Activated naive CD8-positive, alpha-beta T cell (primary cell): ENCODE results near the gene FMO4.
"Not testable (repeated sequence)": the region's sequence is repeated elsewhere in the genome, so short reads cannot be mapped to it uniquely, and the experiment has no call there.

Experiments used
- H3K27ac Mint-ChIP-seq: one replicate; pipeline ENCODE4 v1.8.0; 2021; ENCODE audit warnings: mixed read lengths
- H3K27me3 Mint-ChIP-seq: one replicate; pipeline ENCODE4 v1.8.0; 2021; ENCODE audit warnings: mixed read lengths
- H3K36me3 Mint-ChIP-seq: one replicate; pipeline ENCODE4 v1.8.0; 2021; ENCODE audit warnings: mixed read lengths
- H3K4me1 Mint-ChIP-seq: one replicate; pipeline ENCODE4 v1.8.0; 2021; ENCODE audit warnings: low read depth, mixed read lengths
- H3K4me3 Mint-ChIP-seq: one replicate; pipeline ENCODE4 v1.8.0; 2021; ENCODE audit warnings: mild to moderate bottlenecking, mixed read lengths
- H3K9me3 Mint-ChIP-seq: one replicate; pipeline ENCODE4 v1.8.0; 2021; ENCODE audit warnings: low read depth, mixed read lengths

Gene FMO4, protein sequence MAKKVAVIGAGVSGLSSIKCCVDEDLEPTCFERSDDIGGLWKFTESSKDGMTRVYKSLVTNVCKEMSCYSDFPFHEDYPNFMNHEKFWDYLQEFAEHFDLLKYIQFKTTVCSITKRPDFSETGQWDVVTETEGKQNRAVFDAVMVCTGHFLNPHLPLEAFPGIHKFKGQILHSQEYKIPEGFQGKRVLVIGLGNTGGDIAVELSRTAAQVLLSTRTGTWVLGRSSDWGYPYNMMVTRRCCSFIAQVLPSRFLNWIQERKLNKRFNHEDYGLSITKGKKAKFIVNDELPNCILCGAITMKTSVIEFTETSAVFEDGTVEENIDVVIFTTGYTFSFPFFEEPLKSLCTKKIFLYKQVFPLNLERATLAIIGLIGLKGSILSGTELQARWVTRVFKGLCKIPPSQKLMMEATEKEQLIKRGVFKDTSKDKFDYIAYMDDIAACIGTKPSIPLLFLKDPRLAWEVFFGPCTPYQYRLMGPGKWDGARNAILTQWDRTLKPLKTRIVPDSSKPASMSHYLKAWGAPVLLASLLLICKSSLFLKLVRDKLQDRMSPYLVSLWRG

DNA sequence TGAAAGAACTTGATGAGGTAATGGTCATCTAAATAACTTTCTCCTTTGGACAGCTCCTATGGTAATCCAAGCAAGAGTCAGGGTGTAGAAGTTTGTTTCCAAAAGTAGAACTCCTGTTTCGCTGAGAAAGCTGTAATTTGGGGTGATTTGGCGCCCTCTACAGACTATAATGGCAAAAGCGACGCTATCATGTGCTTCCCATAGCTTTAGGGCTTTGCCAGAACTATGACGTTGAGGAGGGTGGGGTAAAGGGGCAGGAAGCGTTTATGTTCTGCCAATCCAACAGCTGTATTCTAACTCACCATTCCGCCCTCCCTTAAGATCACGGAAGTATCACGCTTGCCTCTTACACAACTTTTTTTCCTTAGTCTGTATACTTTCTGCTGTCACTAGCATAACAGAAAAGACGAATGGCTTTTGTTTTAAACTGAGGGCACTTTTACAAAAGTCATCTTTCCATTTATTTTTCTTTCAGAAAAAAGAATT, at the start of gene FMO4:
TSS of gene FMO4 (plus strand) at position 349 of the 486 bp plus-strand sequence. CDS start 5,643 bp downstream, outside the sequence.
- H3K27me3 Mint-ChIP-seq, result no peaks in the 10 kb centered on the region
- H3K4me1 Mint-ChIP-seq, result peaks cover 22% of the 10 kb centered on the region
- peak within 1 kb of the TSS; percentile 91 for H3K27ac Mint-ChIP-seq
- peaks cover 6% of the 10 kb centered on the region for H3K36me3 Mint-ChIP-seq
- no peaks in the 10 kb centered on the region for H3K9me3 Mint-ChIP-seq
- peak within 1 kb of the TSS; percentile 85 for H3K4me3 Mint-ChIP-seq

DNA sequence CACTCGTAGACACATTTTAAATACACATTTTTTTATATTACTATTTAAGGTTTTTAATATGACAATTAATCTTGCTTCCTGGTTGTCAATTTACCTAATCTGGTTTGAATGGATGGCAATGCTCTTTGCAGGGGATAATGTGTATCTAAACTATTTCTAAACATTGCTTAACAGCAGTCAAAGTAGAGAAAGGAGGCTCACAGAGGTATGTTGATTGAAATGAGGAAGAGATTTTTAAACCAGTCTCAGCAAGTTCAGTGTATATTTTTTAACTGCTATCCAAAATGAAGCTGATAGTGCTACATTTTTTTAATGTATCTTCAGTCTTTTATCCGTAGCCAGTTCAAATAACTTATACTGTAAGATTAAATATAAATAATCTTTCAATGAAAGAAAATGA, 48.3 kb upstream of the FMO4 start:
- H3K4me3 Mint-ChIP-seq, result no peak overlapping the region
- H3K9me3 Mint-ChIP-seq, result no peaks in the 10 kb centered on the region
- no peaks in the 10 kb centered on the region for H3K4me1 Mint-ChIP-seq

DNA sequence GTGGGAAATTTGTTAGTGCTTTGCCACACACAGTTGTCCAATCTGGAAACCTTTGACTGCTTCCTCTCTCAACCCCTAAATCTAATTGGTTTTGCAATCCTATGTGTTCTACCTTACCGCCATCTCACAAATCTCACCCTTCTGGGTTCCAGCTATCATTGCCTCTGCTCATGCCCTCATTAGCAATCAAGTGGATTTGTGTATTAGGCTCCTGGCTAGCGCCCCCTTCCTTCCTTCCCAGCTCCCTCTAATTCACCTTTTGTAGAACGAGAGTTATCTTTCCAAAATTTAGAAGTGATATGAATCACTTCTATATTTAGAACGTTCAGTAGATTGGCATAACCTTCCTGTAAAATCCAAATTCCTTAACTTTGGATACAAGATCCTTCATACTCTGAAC, 47.1 kb upstream of the FMO4 start:
- H3K9me3 Mint-ChIP-seq, result no peaks in the 10 kb centered on the region
- H3K36me3 Mint-ChIP-seq, result no peaks in the 10 kb centered on the region
- H3K4me1 Mint-ChIP-seq, result no peaks in the 10 kb centered on the region
- H3K27me3 Mint-ChIP-seq, result peaks cover 6% of the 10 kb centered on the region
- no peak overlapping the region for H3K27ac Mint-ChIP-seq
- no peak overlapping the region for H3K4me3 Mint-ChIP-seq

More for the DNA sequence above, 48.3 kb upstream of the FMO4 start:
- Mint-ChIP-seq H3K36me3 (no peaks in the 10 kb centered on the region), H3K27ac (no peak overlapping the region), H3K27me3 (peaks cover 6% of the 10 kb centered on the region)

DNA sequence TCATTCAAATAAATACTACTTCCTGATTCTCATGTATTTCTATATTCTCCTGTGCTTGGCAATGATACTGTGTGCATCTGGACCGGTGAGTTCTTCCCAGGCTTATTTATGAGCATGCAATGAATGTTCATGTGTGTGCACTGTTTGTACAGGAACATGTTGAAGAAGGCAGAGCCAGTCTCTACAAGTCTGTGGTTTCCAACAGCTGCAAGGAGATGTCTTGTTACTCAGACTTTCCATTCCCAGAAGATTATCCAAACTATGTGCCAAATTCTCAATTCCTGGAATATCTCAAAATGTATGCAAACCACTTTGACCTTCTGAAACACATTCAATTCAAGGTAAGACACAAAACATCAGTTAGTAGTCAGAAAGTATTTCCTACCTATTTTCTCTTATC, 46.6 kb upstream of the FMO4 start:
- Mint-ChIP-seq H3K36me3 (no peaks in the 10 kb centered on the region), H3K4me3 (no peak overlapping the region), H3K4me1 (no peaks in the 10 kb centered on the region), H3K27me3 (peaks cover 6% of the 10 kb centered on the region), H3K27ac (no peak overlapping the region), H3K9me3 (no peaks in the 10 kb centered on the region)

DNA sequence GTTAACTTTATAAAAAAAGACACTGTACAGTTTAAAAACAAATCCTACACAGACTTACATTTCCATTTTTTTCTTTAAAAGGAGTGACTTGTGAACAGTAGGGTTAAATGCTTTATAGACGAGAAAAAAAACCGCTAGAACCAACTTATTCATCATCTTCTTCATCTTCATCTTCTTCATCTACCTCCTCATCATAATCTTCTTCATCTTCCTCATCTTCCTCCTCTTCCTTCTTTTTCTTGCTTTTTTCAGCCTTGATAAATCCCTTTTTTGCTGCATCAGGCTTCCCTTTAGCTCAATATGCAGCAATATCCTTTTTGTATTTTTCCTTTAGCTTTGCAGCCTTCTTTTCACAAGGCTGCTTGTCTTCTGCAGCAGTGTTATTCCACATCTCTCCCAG, 43.2 kb upstream of the FMO4 start:
- no peak overlapping the region for H3K4me3 Mint-ChIP-seq
- peaks cover 8% of the 10 kb centered on the region for H3K27me3 Mint-ChIP-seq
- H3K4me1 Mint-ChIP-seq, result no peaks in the 10 kb centered on the region
- no peaks in the 10 kb centered on the region for H3K36me3 Mint-ChIP-seq
- no peaks in the 10 kb centered on the region for H3K9me3 Mint-ChIP-seq
- H3K27ac Mint-ChIP-seq, result no peak overlapping the region

DNA sequence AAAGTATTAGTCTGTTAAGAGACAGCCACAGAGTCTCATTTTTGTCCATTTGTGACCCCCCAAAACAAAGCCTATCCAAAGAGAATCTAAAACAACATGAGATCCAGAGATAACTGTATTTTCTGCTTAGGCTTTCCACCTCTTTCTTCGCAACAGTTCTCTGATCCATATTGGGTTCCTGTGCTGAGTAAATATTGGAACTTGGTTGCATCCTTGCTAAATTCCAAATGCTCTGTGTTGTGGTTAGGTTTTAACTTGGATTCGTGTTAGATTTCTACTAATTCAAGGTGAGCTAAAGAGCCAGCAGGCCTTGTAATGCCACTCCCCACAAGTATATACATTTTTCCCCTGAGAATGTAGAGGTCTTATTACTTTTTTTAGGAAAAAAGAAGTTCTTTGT, 36.4 kb upstream of the FMO4 start:
- Mint-ChIP-seq H3K27me3 (peaks cover 14% of the 10 kb centered on the region), H3K9me3 (no peaks in the 10 kb centered on the region), H3K4me3 (no peak overlapping the region), H3K36me3 (no peaks in the 10 kb centered on the region), H3K4me1 (no peaks in the 10 kb centered on the region), H3K27ac (no peak overlapping the region)

DNA sequence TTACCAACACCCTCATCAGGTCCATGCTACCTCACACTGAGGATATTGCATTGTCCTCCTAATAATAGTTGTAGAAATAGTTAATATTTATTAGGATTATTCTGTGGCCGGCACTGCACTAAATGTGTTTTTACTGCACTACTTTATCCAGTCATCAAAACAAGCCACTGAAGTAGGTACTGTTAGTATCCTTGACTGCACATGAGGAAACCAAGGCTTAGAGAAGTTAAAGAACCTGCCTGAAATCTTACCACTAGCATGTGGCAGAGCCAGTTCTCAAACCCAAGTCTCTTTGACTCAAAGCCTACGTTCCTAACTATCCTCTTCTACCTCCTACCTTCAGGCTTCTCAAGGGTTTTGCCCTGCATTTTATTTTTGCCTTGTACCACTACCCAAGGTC, 34.7 kb upstream of the FMO4 start:
- H3K27me3 Mint-ChIP-seq, result peaks cover 13% of the 10 kb centered on the region
- no peak overlapping the region for H3K4me3 Mint-ChIP-seq
- no peaks in the 10 kb centered on the region for H3K9me3 Mint-ChIP-seq
- H3K4me1 Mint-ChIP-seq, result no peaks in the 10 kb centered on the region
- H3K27ac Mint-ChIP-seq, result no peak overlapping the region
- no peaks in the 10 kb centered on the region for H3K36me3 Mint-ChIP-seq

DNA sequence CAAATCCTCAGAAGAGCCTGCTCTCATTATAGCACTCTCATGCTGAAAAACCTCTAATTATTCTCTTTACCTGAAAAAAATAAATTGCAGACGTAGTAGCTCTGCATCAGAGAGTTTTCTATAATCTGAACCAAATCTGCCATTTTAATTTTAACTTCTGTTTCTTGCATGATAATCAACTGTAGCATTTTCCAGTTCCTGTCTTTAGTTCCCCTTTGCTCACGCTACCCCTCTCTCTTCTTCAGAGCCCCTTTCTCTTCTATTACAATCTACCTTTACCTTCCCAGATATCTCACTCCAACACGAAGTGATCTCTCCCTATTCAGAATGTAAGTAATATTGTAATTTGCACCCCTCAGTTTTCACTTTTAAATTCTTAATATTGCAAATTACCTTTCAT, 34.3 kb upstream of the FMO4 start:
- Mint-ChIP-seq H3K4me1 (no peaks in the 10 kb centered on the region), H3K27ac (no peak overlapping the region), H3K4me3 (no peak overlapping the region), H3K36me3 (no peaks in the 10 kb centered on the region), H3K27me3 (peaks cover 13% of the 10 kb centered on the region), H3K9me3 (no peaks in the 10 kb centered on the region)

DNA sequence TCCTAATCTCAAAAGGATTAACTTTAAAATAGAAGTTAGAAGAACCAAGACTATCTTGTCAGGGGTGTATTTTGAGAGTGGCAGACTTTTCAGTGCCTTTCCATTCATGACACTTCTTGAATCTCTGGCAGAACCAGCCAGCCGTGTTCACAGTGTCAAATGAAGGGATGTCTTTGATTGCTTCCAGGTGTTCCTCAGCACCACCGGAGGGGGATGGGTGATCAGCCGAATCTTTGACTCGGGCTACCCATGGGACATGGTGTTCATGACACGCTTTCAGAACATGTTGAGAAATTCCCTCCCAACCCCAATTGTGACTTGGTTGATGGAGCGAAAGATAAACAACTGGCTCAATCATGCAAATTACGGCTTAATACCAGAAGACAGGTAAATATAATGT, 33.4 kb upstream of the FMO4 start:
- H3K27ac Mint-ChIP-seq, result no peak overlapping the region
- no peak overlapping the region for H3K4me3 Mint-ChIP-seq

DNA sequence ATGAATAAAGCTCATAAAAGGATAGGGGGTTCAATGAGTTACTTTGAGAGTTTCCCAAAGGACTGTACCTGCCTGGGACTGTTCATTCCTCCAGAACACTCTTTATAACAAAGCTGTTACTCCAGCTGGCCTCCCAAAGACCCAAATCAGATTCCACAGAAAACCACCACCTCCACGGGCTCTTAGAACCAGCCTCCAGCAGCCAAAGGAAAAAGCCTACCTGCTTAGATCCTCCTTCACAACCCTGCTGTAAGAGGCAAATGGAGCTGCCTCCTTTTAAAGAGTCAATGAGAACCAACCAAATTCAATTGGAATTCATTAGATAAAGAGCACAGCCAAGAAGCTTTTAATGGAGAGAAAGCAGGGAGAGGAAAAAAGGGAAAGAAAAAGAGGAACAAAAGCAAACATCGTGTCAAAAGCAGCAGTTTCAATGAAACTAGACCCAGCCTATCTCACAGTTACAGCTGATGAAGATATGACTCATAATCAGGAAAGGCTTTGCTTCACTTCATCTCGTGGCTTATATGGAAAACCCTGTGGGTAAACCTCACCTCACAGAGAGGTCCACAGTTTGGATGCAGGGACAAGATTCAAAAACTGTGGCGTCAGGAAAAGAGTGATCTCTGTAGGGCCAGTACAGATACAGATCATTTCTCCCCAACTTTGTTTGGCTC, 27.8 kb upstream of the FMO4 start:
- peaks cover 9% of the 10 kb centered on the region for H3K27me3 Mint-ChIP-seq
- H3K4me1 Mint-ChIP-seq, result no peaks in the 10 kb centered on the region
- H3K36me3 Mint-ChIP-seq, result no peaks in the 10 kb centered on the region
- no peak overlapping the region for H3K4me3 Mint-ChIP-seq
- H3K27ac Mint-ChIP-seq, result no peak overlapping the region
- H3K9me3 Mint-ChIP-seq, result no peaks in the 10 kb centered on the region

More for the DNA sequence above, 33.4 kb upstream of the FMO4 start:
- H3K36me3 Mint-ChIP-seq, result no peaks in the 10 kb centered on the region
- no peaks in the 10 kb centered on the region for H3K4me1 Mint-ChIP-seq
- H3K27me3 Mint-ChIP-seq, result peaks cover 17% of the 10 kb centered on the region
- H3K9me3 Mint-ChIP-seq, result no peaks in the 10 kb centered on the region

DNA sequence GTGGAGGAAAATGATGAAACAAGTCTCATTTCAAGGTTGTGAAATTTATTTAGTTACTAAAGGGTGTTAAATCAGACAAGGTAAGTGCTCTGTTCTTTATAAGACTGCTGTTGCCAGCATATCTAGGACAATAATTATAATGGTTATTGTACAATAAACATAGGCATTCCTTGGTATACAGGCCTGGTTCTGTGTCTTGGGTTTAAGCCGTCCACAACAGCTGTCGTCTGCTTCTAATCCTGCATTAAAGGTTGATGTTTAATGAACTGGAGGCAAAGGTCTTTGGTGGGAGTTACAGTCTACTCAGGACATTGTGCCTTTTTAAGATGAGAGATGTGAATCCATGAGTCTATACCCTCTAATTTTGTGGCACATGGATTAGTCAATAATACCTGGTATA, 23.4 kb upstream of the FMO4 start:
- H3K27me3 Mint-ChIP-seq, result peaks cover 10% of the 10 kb centered on the region
- no peak overlapping the region for H3K4me3 Mint-ChIP-seq
- H3K36me3 Mint-ChIP-seq, result no peaks in the 10 kb centered on the region
- H3K9me3 Mint-ChIP-seq, result no peaks in the 10 kb centered on the region
- H3K4me1 Mint-ChIP-seq, result no peaks in the 10 kb centered on the region
- H3K27ac Mint-ChIP-seq, result no peak overlapping the region

DNA sequence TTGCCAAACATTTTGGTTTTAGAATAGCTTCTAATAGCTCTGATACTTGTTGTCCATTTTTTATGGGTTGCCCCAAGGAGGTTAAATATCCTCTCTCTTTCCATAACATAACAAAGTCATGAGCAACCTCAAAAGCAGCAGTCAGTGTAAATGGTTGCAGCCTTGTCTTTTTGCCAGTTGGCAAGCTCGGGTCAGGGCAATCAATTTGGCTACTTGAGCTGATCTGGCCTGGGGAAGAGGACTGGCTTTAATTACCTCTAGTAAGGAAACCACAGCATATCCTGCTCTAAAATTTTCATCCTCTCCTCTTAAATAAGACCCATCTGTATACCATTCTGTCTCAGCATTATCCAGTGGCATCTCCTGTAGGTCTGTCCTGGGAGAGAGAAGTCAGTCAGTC, 21.2 kb upstream of the FMO4 start:
- H3K4me1 Mint-ChIP-seq, result no peaks in the 10 kb centered on the region
- H3K36me3 Mint-ChIP-seq, result no peaks in the 10 kb centered on the region
- no peak overlapping the region for H3K27ac Mint-ChIP-seq
- no peak overlapping the region for H3K4me3 Mint-ChIP-seq
- peaks cover 10% of the 10 kb centered on the region for H3K27me3 Mint-ChIP-seq
- no peaks in the 10 kb centered on the region for H3K9me3 Mint-ChIP-seq

DNA sequence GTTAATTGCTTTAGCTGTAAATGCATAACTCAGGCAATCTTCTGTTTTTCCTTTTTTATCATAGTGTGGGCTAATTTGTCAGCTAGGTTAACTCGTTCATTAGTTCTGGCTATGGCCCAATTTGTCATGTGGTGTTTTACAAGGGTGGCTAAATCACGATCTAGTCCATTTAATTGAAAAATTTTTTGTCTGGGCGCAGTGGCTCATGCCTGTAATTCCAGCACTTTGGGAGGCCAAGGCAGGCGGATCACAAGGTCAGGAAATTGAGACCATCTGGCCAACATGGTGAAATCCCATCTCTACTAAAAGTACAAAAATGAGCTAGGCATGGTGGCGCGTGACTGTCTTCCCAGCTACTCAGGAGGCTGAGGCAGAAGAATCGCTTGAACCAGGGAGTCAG, 18.6 kb upstream of the FMO4 start:
- H3K4me3 Mint-ChIP-seq, H3K4me1 Mint-ChIP-seq, H3K36me3 Mint-ChIP-seq, H3K9me3 Mint-ChIP-seq, H3K27me3 Mint-ChIP-seq, H3K27ac Mint-ChIP-seq: not testable (repeated sequence)

DNA sequence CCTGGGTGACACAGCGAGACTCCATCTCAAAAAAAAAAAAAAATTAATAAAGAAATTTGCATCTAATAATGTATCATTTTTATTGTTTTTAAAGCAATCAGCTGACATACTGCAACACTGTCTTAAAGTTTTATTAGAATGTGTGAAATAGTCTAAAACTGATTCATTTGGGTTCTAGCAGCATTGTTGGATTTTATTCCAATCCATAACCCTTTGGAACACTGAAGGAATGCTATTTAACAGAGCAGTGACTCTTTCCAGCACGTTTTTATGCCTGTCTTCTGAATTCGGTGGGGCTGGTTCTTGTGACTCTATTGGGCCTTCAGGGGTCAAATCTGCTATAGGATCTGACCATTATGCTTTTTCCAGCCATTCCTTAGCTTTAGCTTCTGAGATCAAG, 18.2 kb upstream of the FMO4 start:
- no peak overlapping the region for H3K4me3 Mint-ChIP-seq
- H3K36me3 Mint-ChIP-seq, result no peaks in the 10 kb centered on the region
- H3K27me3 Mint-ChIP-seq, result peaks cover 8% of the 10 kb centered on the region
- H3K27ac Mint-ChIP-seq, result no peak overlapping the region
- no peaks in the 10 kb centered on the region for H3K4me1 Mint-ChIP-seq
- peaks cover 7% of the 10 kb centered on the region for H3K9me3 Mint-ChIP-seq

DNA sequence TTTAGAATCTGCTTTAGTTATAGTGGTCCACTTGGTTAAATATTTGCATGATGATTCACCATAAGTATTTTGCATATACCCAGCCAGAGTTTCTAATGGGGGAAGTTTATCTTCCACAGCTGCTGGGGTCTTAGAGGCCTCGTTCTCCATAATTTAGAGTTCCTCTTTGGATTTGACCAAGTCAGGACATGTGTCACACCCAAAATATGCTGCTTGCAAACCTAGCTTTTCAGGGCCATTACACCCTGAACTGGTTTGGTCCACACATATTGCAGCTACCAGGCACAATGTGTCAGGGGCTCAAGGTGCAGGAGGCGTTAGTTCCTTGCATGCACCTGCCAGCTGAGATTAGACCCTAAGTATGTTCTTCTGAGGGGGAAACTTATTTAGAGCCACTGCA, 17.1 kb upstream of the FMO4 start:
- peaks cover 13% of the 10 kb centered on the region for H3K27me3 Mint-ChIP-seq
- H3K36me3 Mint-ChIP-seq, result peaks cover 7% of the 10 kb centered on the region
- H3K4me3 Mint-ChIP-seq, result no peak overlapping the region
- H3K9me3 Mint-ChIP-seq, result peaks cover 18% of the 10 kb centered on the region
- no peaks in the 10 kb centered on the region for H3K4me1 Mint-ChIP-seq
- no peak overlapping the region for H3K27ac Mint-ChIP-seq
